Ovary (tissue), 3 donors: ENCODE results near the gene REEP3.

Experiments
- CTCF ChIP-seq, 3 donors: fragments of 450-650 bp in 2 of 3; fragments of 200-600 bp in 1 of 3; IDR thresholded peaks; one replicate each; pipeline versions ENCODE4 v1.5.1 to v1.8.0; 2016 to 2022; ENCODE audit warnings: antibody characterized with exemption in 3 of 3, mild to moderate bottlenecking in 1 of 3
- EP300 ChIP-seq: sonication (generic); formaldehyde crosslinking; IDR thresholded peaks from one replicate; pipeline ENCODE4 v1.6.1; 2017; ENCODE audit warnings: antibody characterized with exemption
- POLR2A ChIP-seq: fragments of 450-650 bp; IDR thresholded peaks from one replicate; pipeline ENCODE4 v1.6.1; 2017; ENCODE audit warnings: antibody characterized with exemption, mild to moderate bottlenecking, moderate library complexity
- donor health status: DM: no; HTN: no; CAD: no.

- TF ChIP-seq CTCF (IDR thresholded peaks at IDR 0.05), result no peak
- TF ChIP-seq POLR2A, result no peak
- no peak for TF ChIP-seq EP300
Measured at GRCh38 chr10:63578501-63578900, 57.3 kb downstream of the REEP3 start.
